ENCODE data around the gene PPP1R7. TPM values are rescaled to one million over a fixed set of nuclear protein-coding genes. Genes with fewer than 3 reads are reported as not detected.

Gene PPP1R7
- total and polyA plus RNA-seq, 7 donors: 44.0 to 108 (median 72.5) TPM

DNA sequence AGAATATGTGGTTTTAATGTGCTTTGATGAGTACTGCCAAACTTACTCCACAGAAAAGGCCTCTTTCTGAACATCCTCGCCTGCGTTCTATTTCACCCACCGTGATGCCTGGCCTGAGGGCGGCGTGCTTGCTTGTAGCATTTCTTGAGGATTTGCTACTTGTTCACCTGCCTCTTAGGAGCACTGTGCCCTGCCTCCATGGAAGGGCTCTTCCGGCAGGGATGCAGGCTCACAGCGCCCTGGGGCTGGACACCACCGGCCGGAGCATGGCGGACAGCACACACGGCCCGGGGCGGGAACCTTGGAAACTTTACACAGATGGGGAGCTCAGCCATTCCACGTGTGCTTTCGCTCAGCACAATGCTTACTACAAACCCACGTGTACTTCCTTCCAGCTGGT, 75.3 kb downstream of the PPP1R7 start:
- intact Hi-C loops (cut with DNase I): no loop called here
- Histone ChIP-seq H3K36me3 (ENCODE audit: insufficient read depth in 1 of 2, low read depth in 1 of 2) (peaks cover 5 to 55% of the 10 kb centered on the region in 2 donors), H3K4me3 (no peak overlapping the region), H3K27me3 (ENCODE audit: insufficient read depth in 3 of 3, low read length in 2 of 3) (no peaks in the 10 kb centered on the region), H3K4me1 (peaks cover 6% of the 10 kb centered on the region), H3K27ac (no peak overlapping the region), H3K9me3 (no peaks in the 10 kb centered on the region)
- peak; percentile 10 to 22 for DNase-seq
- TF ChIP-seq, protein P1, sequence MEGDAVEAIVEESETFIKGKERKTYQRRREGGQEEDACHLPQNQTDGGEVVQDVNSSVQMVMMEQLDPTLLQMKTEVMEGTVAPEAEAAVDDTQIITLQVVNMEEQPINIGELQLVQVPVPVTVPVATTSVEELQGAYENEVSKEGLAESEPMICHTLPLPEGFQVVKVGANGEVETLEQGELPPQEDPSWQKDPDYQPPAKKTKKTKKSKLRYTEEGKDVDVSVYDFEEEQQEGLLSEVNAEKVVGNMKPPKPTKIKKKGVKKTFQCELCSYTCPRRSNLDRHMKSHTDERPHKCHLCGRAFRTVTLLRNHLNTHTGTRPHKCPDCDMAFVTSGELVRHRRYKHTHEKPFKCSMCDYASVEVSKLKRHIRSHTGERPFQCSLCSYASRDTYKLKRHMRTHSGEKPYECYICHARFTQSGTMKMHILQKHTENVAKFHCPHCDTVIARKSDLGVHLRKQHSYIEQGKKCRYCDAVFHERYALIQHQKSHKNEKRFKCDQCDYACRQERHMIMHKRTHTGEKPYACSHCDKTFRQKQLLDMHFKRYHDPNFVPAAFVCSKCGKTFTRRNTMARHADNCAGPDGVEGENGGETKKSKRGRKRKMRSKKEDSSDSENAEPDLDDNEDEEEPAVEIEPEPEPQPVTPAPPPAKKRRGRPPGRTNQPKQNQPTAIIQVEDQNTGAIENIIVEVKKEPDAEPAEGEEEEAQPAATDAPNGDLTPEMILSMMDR (IDR thresholded peaks at IDR 0.05): no peak
- ATAC-seq: no peak
- 89 to 93% (median 90%) methylated on average over 16 of the region's 16 CpGs for WGBS, 3 donors

DNA sequence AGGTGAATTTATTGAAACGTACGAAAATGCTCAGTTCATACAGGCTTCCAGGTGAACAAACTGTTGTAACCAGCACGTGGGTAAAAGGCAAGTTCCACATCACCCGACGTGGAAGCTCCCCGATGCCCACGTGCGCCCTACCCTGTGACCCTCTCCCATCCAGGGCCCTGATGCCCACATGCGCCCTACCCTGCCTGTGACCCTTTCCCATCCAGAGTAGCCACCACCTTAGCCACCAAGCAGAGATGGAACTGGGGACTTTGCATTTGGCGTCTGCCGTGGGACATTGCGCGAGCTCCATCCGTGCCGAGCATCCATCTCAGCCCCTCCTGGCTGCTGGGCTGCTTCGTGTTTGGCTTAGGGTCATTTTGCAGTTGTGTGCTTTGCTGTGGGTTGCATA, 75.7 kb downstream of the PPP1R7 start:
- intact Hi-C loops (cut with DNase I): no loop called here
- TF ChIP-seq, protein P1 (IDR thresholded peaks at IDR 0.05): no peak
- 88 to 94% (median 92%) methylated on average over 16 of the region's 16 CpGs for WGBS, 3 donors

DNA sequence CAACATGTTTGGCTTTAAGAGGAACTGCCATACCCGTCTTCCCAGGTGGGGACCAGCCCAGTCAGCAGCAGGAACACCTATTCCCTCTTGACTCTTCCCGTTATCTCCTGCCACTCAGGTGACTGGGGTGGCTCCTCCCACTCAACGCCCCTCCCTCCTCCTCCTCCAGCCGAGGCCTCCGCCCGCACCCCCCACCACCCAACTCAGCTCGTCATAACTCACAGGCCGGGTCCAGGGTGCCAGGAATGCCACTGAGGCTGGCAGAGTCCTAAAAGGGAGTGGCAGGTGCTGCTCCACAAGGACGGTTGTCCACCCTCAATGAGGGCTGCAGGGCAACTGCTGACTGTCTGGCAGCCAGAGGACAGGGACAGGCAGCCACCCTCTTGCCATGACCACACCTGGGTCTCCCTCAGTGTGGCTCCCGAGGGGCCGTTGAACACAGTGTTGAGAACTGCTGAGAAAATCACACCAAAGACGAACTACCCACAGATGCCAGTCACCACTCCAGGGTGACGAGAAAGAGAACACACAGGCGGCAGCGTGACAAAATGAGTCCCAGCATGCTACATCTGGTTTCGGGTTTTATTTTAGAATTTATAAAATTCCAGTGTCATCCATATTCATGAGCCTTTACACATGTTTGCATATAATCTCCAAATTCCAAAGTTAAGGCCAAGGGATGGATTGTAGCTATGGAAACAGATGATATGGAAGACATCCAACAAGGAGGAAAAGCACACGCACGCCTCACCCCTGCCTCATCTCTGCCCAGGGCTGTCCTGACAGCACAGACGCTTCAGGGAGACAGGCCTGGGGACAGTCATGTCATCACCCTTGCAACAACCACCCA, 76.7 kb downstream of the PPP1R7 start:
- Histone ChIP-seq H3K36me3 (ENCODE audit: insufficient read depth in 1 of 2, low read depth in 1 of 2) (peaks cover 5 to 69% of the 10 kb centered on the region in 2 donors), H3K9me3 (no peaks in the 10 kb centered on the region), H3K27ac (no peak overlapping the region), H3K27me3 (ENCODE audit: insufficient read depth in 3 of 3, low read length in 2 of 3) (no peaks in the 10 kb centered on the region), H3K4me1 (peaks cover 6% of the 10 kb centered on the region), H3K4me3 (no peak overlapping the region)
- no peak for ATAC-seq
- intact Hi-C loops (cut with DNase I): no loop called here
- WGBS, 3 donors: 83 to 85% (median 84%) methylated on average over 19 of the region's 19 CpGs
- peak; percentile 8 to 42 for DNase-seq
- TF ChIP-seq, protein P1 (IDR thresholded peaks at IDR 0.05): no peak

More for the DNA sequence above, 75.7 kb downstream of the PPP1R7 start:
- no peaks in the 10 kb centered on the region for H3K9me3 ChIP-seq
- peaks cover 6% of the 10 kb centered on the region for H3K4me1 ChIP-seq
- no peak overlapping the region for H3K27ac ChIP-seq
- H3K27me3 ChIP-seq (ENCODE audit: insufficient read depth in 3 of 3, low read length in 2 of 3): no peaks in the 10 kb centered on the region
- H3K4me3 ChIP-seq: no peak overlapping the region
- H3K36me3 ChIP-seq (ENCODE audit: insufficient read depth in 1 of 2, low read depth in 1 of 2): peaks cover 5 to 60% of the 10 kb centered on the region in 2 donors
- DNase-seq (peak; percentile 9 to 11), ATAC-seq (no peak)

DNA sequence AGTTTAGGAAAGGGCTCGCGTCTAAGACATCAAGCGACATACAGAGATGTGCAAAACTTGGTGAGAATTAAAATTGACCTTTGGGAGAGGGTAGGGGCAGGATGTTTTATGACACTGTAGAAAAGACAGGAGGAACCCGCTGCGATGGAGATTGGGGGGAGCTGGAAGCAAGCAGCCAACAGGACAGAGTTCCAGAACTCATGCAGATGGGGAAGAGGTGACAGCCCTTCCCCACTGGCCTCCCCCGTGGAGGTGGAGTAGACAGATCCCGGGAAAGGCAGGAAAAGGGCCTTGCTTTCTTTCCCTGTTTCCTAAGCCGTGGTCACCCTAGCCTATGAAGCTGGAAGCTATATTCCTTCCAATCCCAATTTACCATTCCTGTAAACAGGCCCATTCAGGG, 77.3 kb downstream of the PPP1R7 start:
- 80 to 85% (median 84%) methylated on average over 8 of the region's 8 CpGs for WGBS, 3 donors
- Histone ChIP-seq H3K4me3 (no peak overlapping the region), H3K9me3 (no peaks in the 10 kb centered on the region), H3K27me3 (ENCODE audit: insufficient read depth in 3 of 3, low read length in 2 of 3) (no peaks in the 10 kb centered on the region), H3K36me3 (ENCODE audit: insufficient read depth in 1 of 2, low read depth in 1 of 2) (peaks cover 5 to 76% of the 10 kb centered on the region in 2 donors), H3K4me1 (peaks cover 6% of the 10 kb centered on the region), H3K27ac (no peak overlapping the region)
- TF ChIP-seq, protein P1 (IDR thresholded peaks at IDR 0.05): no peak
- intact Hi-C loops (cut with DNase I): no loop called here
- ATAC-seq (no peak), DNase-seq (peak in 1 of 2 donors; percentile 12)

Data from psoas muscle (tissue), 8 donors.